Mucosa of rectum (tissue), 2 donors: Measurements from ENCODE around the gene CAPRIN1.

ENCODE experiments used
- H3K27ac ChIP-seq, 2 donors: one replicate each; pipeline ENCODE4 v1.7.0; 2013; ENCODE audit warnings: inconsistent platforms in 2 of 2, low read depth in 2 of 2, low read length in 2 of 2
- H3K27me3 ChIP-seq, 2 donors: one replicate each; pipeline ENCODE4 v1.7.0; 2013; ENCODE audit warnings: low read length in 2 of 2; ENCODE audit not compliant: control insufficient read depth in 2 of 2, insufficient read depth in 2 of 2
- H3K36me3 ChIP-seq, 2 donors: one replicate each; pipeline ENCODE4 v1.7.0; 2013; ENCODE audit warnings: low read length in 2 of 2; ENCODE audit not compliant: control insufficient read depth in 2 of 2, insufficient read depth in 2 of 2
- H3K4me1 ChIP-seq, 2 donors: one replicate each; pipeline ENCODE4 v1.7.0; 2013; ENCODE audit warnings: low read length in 2 of 2, mild to moderate bottlenecking in 1 of 2; ENCODE audit not compliant: control insufficient read depth in 2 of 2, insufficient read depth in 2 of 2
- H3K4me3 ChIP-seq, 2 donors: one replicate each; pipeline ENCODE4 v1.7.0; 2013; ENCODE audit warnings: low read length in 2 of 2
- H3K9ac ChIP-seq, 2 donors: one replicate each; pipeline ENCODE4 v1.7.0; 2013; ENCODE audit warnings: low read length in 2 of 2, low read depth in 1 of 2, mild to moderate bottlenecking in 1 of 2
- H3K9me3 ChIP-seq, 2 donors: one replicate each; pipeline ENCODE4 v1.7.0; 2013; ENCODE audit warnings: low read length in 2 of 2; ENCODE audit not compliant: control insufficient read depth in 2 of 2
- donor health status: healthy.
- donor health status: Normal muscosa, but diverticular disease.

CAPRIN1 gene

DNA sequence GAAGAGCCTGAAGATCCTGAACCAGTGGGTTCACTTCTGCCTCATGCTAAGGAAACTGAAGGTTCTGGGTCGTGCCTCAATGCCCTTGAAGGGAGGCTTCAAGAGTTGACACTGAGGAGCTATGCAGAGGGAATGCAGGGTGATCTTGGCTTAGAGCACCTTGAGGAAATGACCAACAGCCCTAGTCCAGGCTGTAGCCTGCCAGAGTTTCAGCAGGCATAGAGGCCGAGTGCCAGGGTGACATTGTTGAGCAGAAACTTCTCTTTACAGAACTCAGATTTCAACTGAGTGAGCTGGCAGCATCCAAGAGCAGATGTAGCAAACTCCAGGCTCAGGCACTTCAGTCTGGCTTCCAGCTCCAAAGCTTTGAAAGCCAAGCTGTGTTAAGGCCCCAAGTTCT is 23.1 kb upstream of the CAPRIN1 start:
- H3K4me3 ChIP-seq = peak overlapping the region in 1 of 2 donors; percentile 16

DNA sequence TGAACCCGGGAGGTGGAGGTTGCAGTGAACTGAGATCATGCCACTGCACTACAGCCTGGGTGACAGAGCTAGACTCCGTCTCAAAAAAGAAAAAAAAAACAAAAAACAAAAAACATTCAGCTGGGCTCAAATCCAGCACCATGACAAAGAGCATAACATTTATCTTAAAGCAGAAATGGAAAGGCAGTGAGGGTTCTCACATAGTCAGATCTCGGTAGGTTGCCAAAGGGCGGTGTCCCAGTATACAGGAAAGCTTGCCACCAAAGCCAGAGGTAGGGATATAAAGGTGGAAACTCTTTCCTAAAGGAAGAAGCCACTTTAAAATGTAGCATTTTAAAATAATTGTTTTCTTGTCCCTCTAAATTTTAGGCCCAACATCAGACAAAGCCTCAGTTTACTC is 22.4 kb upstream of the CAPRIN1 start:
- Histone ChIP-seq H3K27me3 (no peaks in the 10 kb centered on the region), H3K9me3 (no peaks in the 10 kb centered on the region), H3K4me3 (no peak overlapping the region), H3K4me1 (peaks cover 12 to 16% of the 10 kb centered on the region in 2 donors), H3K27ac (peak overlapping the region; percentile 55 to 90), H3K36me3 (no peaks in the 10 kb centered on the region), H3K9ac (peak overlapping the region in 1 of 2 donors; percentile 17)

More for the DNA sequence above, 23.1 kb upstream of the CAPRIN1 start:
- peak overlapping the region; percentile 53 to 64 for H3K9ac ChIP-seq
- H3K4me1 ChIP-seq = peaks cover 12 to 16% of the 10 kb centered on the region in 2 donors
- H3K27ac ChIP-seq = peak overlapping the region; percentile 90 to 93
- H3K27me3 ChIP-seq = no peaks in the 10 kb centered on the region
- H3K36me3 ChIP-seq = no peaks in the 10 kb centered on the region
- no peaks in the 10 kb centered on the region for H3K9me3 ChIP-seq

GRCh38 chr11:34030382-34030781 is 21.1 kb upstream of the CAPRIN1 start:
- Histone ChIP-seq H3K27ac (no peak overlapping the region), H3K36me3 (no peaks in the 10 kb centered on the region), H3K27me3 (no peaks in the 10 kb centered on the region), H3K4me3 (no peak overlapping the region), H3K4me1 (peaks cover 12 to 16% of the 10 kb centered on the region in 2 donors), H3K9ac (no peak overlapping the region), H3K9me3 (no peaks in the 10 kb centered on the region)

- Histone ChIP-seq H3K4me1 (peaks cover 4% of the 10 kb centered on the region in 2 donors), H3K4me3 (no peak overlapping the region), H3K27ac (no peak overlapping the region), H3K36me3 (no peaks in the 10 kb centered on the region), H3K27me3 (no peaks in the 10 kb centered on the region), H3K9me3 (no peaks in the 10 kb centered on the region), H3K9ac (no peak overlapping the region)
Observed at GRCh38 chr11:34033399-34033798, 18.1 kb upstream of the CAPRIN1 start.

DNA sequence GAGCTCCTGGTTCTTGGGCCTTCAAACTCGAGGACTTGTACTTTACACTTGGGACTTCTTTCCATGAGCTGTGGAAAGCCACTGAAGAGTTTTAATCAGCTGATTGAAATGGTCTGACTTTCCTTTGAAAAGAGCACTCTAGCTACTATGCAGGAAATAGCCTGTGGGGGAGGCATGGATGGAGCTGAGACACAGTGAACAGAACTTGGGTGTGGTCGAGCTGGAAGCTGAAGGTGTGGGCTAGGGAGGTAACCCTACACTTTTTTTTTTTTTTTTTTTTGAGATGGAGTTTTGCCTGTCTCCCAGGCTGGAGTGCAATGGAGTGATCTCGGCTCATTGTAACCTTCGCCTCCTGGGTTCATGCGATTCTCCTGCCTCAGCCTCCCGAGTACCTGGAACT is 17.5 kb upstream of the CAPRIN1 start:
- no peaks in the 10 kb centered on the region for H3K9me3 ChIP-seq
- H3K4me1 ChIP-seq = no peaks in the 10 kb centered on the region
- H3K27ac ChIP-seq = no peak overlapping the region
- H3K27me3 ChIP-seq = no peaks in the 10 kb centered on the region
- H3K9ac ChIP-seq = no peak overlapping the region
- H3K36me3 ChIP-seq = no peaks in the 10 kb centered on the region
- no peak overlapping the region for H3K4me3 ChIP-seq

GRCh38 chr11:34036456-34036855 is 15.1 kb upstream of the CAPRIN1 start:
- H3K27me3 ChIP-seq = no peaks in the 10 kb centered on the region
- H3K9me3 ChIP-seq = no peaks in the 10 kb centered on the region
- no peak overlapping the region for H3K27ac ChIP-seq
- H3K4me3 ChIP-seq = no peak overlapping the region
- H3K4me1 ChIP-seq = no peaks in the 10 kb centered on the region
- no peak overlapping the region for H3K9ac ChIP-seq
- H3K36me3 ChIP-seq = no peaks in the 10 kb centered on the region

DNA sequence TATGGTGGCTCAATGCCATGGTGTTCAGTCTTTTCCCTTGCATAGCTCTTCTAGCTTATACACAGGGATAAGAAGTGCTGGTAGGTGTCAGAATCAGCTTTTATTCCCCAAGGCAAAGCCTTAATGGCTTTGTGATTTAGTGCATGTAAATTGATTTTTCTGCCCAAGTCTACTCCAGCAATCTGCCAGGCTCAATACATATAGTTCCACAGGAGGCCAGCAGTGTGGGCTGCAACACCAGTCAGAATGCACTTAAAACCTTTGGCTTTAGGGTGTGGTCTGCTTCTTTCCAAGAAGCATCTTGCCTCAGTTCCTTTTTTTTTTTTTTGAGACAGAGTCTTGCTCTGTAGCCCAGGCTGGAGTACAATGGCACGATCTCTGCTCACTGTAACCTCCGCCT is 14.5 kb upstream of the CAPRIN1 start:
- Histone ChIP-seq H3K27ac (no peak overlapping the region), H3K9me3 (no peaks in the 10 kb centered on the region), H3K36me3 (no peaks in the 10 kb centered on the region), H3K4me3 (no peak overlapping the region), H3K9ac (no peak overlapping the region), H3K4me1 (no peaks in the 10 kb centered on the region), H3K27me3 (no peaks in the 10 kb centered on the region)

DNA sequence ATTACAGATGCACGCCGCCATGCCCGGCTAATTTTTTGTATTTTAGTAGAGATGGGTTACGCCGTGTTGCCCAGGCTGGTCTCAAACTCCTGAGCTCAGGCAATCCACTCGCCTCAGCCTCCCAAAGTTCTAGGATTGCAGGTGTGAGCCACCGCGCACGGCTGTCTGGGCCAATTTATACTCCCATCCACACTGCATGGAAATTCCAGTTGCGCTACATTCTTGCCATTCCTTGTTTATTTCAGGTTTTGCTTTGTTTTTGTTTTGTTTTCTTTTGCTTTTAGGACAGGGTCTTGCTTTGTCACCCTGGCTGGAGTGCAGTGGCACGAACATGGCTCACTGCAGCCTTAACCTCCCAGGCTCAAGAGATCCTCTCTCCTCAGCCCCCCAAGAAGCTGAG is 11.0 kb upstream of the CAPRIN1 start:
- Histone ChIP-seq H3K9ac (no peak overlapping the region), H3K27ac (no peak overlapping the region), H3K4me3 (no peak overlapping the region), H3K36me3 (no peaks in the 10 kb centered on the region), H3K4me1 (no peaks in the 10 kb centered on the region), H3K9me3 (no peaks in the 10 kb centered on the region), H3K27me3 (no peaks in the 10 kb centered on the region)

GRCh38 chr11:34044664-34045485 is 6.7 kb upstream of the CAPRIN1 start:
- Histone ChIP-seq H3K4me3 (no peak overlapping the region), H3K27me3 (no peaks in the 10 kb centered on the region), H3K36me3 (no peaks in the 10 kb centered on the region), H3K9me3 (no peaks in the 10 kb centered on the region), H3K4me1 (no peaks in the 10 kb centered on the region), H3K27ac (no peak overlapping the region), H3K9ac (no peak overlapping the region)

DNA sequence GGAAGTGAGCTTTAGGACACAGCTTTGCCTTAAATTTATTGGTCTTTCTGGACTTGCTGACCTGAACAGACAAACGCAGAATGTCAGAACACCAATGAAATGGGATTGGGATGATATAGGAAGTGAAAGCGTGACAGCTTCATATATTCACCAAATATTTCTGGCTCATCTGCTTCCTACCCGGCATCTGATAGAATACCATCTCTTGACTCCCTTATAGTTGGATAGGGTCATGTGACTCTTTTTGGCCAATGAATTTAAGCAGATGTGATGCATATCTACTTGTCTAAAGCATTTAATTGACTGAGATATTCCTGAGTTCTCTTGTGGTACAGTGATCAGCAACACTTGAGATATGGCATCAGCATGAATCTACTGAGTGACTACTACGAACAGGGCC is 2.5 kb upstream of the CAPRIN1 start:
- H3K9me3 ChIP-seq = no peaks in the 10 kb centered on the region
- no peak overlapping the region for H3K27ac ChIP-seq
- H3K4me3 ChIP-seq = no peak overlapping the region
- no peak overlapping the region for H3K9ac ChIP-seq
- H3K4me1 ChIP-seq = peaks cover 6 to 7% of the 10 kb centered on the region in 2 donors
- no peaks in the 10 kb centered on the region for H3K27me3 ChIP-seq
- no peaks in the 10 kb centered on the region for H3K36me3 ChIP-seq
